22Rv1 (cell line): Measurements from ENCODE around the gene PIAS2.

Source experiments
- ZFX ChIP-seq: fragments of 450-650 bp; IDR thresholded peaks from 2 replicates; pipeline ENCODE4 v1.6.1; 2017; ENCODE audit warnings: antibody characterized with exemption, borderline replicate concordance
- TF ChIP-seq, protein P1 (sequence below): fragments of 450-650 bp; IDR thresholded peaks from 2 replicates; pipeline ENCODE4 v1.5.1; 2017; ENCODE audit warnings: mild to moderate bottlenecking

DNA sequence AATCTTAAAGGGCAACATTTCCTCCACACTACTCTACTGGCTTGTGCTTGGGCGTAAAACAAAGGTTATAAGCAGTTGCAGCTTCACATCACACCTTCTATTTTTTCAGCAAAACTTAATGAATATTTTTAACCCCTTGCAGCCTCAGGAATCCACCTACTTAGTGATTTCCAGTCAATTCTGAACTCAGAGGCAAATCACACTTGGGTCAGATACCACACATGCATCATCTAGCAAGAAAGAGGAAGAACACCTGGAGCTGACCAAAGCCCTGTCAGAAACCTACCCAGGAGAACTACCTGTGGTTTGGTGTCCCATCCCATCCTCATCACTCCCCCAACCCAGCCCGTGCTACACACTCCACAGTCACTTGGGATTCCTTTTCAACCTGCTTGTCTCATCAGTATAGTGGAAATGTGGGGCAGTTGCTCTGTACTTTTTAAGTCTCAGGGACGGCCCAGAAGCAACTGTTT lies 25.5 kb downstream of the PIAS2 start:
- TF ChIP-seq, protein P1, sequence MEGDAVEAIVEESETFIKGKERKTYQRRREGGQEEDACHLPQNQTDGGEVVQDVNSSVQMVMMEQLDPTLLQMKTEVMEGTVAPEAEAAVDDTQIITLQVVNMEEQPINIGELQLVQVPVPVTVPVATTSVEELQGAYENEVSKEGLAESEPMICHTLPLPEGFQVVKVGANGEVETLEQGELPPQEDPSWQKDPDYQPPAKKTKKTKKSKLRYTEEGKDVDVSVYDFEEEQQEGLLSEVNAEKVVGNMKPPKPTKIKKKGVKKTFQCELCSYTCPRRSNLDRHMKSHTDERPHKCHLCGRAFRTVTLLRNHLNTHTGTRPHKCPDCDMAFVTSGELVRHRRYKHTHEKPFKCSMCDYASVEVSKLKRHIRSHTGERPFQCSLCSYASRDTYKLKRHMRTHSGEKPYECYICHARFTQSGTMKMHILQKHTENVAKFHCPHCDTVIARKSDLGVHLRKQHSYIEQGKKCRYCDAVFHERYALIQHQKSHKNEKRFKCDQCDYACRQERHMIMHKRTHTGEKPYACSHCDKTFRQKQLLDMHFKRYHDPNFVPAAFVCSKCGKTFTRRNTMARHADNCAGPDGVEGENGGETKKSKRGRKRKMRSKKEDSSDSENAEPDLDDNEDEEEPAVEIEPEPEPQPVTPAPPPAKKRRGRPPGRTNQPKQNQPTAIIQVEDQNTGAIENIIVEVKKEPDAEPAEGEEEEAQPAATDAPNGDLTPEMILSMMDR: no peak
- TF ChIP-seq ZFX: no peak
